ENCODE measurements around the gene TMEM106B.

The TMEM106B gene

DNA sequence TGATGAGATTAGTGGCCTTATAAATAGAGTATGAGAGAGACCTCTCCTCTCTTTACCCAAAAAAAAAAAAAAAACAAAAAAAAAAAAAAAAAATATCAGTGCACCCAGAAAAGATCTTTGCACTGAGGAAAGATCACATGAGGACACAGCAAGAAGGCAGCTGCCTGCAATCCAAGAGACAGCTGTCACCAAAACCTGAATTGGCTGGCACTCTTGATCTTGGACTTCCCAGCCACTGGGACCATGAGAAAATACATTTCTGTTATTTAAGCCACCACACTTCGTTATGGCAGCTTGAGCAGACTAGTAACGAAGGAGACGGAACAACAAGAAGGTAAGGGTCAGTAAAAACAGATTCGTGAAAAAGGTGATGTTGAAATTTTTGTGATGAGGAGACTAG lies 47.0 kb downstream of the TMEM106B start:
- in situ Hi-C loops (cut with MboI; ENCODE audit: low sequenced_read_pairs, unreplicated experiment) = no loop called here
- TF ChIP-seq, protein P1, sequence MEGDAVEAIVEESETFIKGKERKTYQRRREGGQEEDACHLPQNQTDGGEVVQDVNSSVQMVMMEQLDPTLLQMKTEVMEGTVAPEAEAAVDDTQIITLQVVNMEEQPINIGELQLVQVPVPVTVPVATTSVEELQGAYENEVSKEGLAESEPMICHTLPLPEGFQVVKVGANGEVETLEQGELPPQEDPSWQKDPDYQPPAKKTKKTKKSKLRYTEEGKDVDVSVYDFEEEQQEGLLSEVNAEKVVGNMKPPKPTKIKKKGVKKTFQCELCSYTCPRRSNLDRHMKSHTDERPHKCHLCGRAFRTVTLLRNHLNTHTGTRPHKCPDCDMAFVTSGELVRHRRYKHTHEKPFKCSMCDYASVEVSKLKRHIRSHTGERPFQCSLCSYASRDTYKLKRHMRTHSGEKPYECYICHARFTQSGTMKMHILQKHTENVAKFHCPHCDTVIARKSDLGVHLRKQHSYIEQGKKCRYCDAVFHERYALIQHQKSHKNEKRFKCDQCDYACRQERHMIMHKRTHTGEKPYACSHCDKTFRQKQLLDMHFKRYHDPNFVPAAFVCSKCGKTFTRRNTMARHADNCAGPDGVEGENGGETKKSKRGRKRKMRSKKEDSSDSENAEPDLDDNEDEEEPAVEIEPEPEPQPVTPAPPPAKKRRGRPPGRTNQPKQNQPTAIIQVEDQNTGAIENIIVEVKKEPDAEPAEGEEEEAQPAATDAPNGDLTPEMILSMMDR (IDR thresholded peaks at IDR 0.05; ENCODE audit: borderline replicate concordance, control extremely low read depth, extremely low read depth, insufficient read depth, missing control alignments) = no peak
- DNase-seq (ENCODE audit: low spot score) = no peak

DNA sequence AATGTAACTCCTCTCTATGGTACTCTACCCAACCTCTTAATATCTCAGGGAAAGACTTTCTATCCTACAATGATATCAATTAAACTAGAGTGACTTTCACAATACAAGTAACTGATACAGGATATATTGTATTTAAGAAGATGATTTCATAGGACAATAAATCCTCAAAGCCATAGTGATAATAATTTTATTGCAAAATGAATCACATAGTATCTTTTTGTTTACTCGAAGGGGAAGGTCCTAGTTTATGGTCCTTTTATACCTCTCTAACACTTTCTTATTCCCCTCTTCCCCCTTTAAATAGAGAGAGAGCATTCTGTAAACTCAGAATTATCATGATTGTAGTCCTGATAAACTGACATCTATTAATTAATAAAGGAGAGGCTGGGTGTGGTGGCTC lies 56.4 kb downstream of the TMEM106B start:
- TF ChIP-seq, protein P1 (IDR thresholded peaks at IDR 0.05; ENCODE audit: borderline replicate concordance, control extremely low read depth, extremely low read depth, insufficient read depth, missing control alignments) = no peak
- in situ Hi-C loops (cut with MboI; ENCODE audit: low sequenced_read_pairs, unreplicated experiment) = no loop called here
- no peak for DNase-seq (ENCODE audit: low spot score)

DNA sequence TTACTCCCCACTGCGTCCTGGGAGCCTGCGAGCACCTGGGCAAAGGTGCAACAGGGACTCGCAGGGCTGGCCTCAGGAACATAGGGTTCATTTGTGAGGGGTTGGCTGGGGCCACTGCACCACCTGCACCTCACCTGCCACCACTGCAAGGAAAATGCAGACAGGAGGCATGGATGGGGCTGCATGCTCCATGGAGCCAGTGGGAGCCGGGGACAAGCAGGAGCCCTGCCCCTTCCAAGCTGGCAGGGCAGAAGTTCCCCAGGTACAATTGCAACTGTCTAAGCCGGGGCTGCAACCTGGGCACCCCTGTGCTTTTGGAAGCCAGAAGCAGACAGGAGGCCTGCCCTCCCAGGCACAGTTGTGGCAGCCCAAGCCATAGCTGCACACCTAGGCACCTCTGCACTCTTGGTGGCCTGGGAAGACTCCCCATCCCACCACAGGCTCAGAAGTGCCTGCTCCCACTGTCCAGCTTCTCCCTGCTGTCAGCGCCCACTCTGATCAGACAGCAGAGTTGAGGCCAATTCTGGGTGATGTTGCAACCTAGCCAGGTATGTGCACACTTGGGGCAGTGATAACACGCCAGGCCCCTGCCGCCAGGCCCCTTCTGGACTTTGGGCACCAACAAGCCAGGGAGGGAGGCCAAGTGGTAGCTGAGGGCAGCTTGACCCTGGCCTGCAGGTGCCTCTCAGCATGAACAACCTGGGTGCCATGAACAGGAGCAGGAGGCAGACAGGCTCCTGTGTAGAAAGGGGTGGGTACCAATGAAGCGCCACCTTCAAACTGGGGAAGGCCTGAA lies 58.2 kb downstream of the TMEM106B start:
- TF ChIP-seq, protein P1 (IDR thresholded peaks at IDR 0.05; ENCODE audit: borderline replicate concordance, control extremely low read depth, extremely low read depth, insufficient read depth, missing control alignments) = no peak
- in situ Hi-C loops (cut with MboI; ENCODE audit: low sequenced_read_pairs, unreplicated experiment) = no loop called here
- no peak for DNase-seq (ENCODE audit: low spot score)

DNA sequence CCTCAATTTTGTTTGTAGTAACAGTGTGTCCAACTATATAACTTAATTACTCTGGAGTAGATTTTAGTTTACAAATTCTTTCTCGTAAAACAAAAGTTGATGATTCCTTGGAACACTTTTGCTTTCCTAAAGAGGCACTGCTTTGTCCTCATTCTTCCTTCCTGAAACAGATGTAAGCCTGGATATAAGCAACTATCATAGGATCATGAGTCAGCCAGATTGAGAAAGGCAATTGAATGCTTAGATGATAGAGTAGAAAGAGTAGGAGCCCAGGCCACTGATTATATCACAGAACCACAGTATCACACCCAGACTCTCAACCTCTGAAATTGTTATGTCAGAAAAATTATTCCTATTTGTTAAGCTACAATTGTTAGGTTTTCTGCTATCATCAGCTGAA lies 69.9 kb downstream of the TMEM106B start:
- no peak for DNase-seq (ENCODE audit: low spot score)
- in situ Hi-C loops (cut with MboI; ENCODE audit: low sequenced_read_pairs, unreplicated experiment) = no loop called here
- TF ChIP-seq, protein P1 (IDR thresholded peaks at IDR 0.05; ENCODE audit: borderline replicate concordance, control extremely low read depth, extremely low read depth, insufficient read depth, missing control alignments) = no peak

DNA sequence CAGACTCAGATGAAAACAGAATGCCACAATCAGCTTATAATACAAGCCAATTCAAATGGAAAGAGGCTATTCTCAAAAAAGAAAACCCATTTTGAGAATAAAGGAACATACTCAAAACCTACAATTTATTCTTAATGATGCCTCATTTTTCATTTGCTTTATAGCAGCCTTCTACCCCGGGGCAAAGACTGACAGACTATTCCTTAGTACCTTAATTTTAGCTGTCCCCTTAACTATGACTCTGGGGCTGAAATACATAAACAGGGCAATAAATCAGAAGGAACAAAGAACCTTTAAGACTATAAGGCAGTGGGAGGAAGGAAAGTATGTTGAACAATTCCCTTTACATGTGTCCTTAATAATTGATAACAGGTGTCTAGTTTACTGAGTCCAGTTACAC lies 76.8 kb downstream of the TMEM106B start:
- DNase-seq (ENCODE audit: low spot score) = no peak
- TF ChIP-seq, protein P1 (IDR thresholded peaks at IDR 0.05; ENCODE audit: borderline replicate concordance, control extremely low read depth, extremely low read depth, insufficient read depth, missing control alignments) = no peak
- in situ Hi-C loops (cut with MboI; ENCODE audit: low sequenced_read_pairs, unreplicated experiment) = no loop called here

DNA sequence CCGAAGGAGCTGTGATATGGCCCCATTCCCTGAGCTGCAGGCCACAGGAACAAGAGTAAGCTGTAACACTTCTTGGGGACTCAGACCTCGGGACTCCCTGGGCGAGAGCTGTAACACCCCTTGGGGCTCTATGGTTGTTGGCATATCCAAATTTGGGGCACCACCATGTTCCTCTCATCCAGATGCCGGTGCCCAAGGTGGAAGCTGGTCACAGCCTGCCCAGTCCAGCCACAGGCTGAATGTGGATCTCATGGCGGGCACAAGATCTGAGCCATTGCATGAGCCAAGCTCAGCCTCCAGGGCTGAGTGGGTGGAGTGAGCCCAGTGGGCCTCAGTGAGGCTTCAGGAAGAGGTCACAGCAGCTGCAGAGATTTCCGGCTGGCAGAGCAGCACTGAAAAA lies 78.9 kb downstream of the TMEM106B start:
- DNase-seq (ENCODE audit: low spot score) = no peak
- in situ Hi-C loops (cut with MboI; ENCODE audit: low sequenced_read_pairs, unreplicated experiment) = no loop called here
- TF ChIP-seq, protein P1 (IDR thresholded peaks at IDR 0.05; ENCODE audit: borderline replicate concordance, control extremely low read depth, extremely low read depth, insufficient read depth, missing control alignments) = no peak

Data from GM13976 (cell line).